PC-3 (cell line): Measurements from ENCODE around the gene TWIST2. TPM values are rescaled to one million over a fixed set of nuclear protein-coding genes. Genes with fewer than 3 reads are reported as not detected.

Experiments used
- ATAC-seq: fragments of 200-7000 bp; cut with Tn5 transposase; 2 replicates; pipeline ENCODE4 v1.9.1; 2020; ENCODE audit warnings: mild to moderate bottlenecking, moderate library complexity
- BruUV-seq: library from RNA; stranded (reverse); fragments of 400-500 nt; replicated peaks from 2 replicates; lab custom pipeline; 2021; lab: Mats Ljungman, UMichigan
- CTCF ChIA-PET: fragments of 300-600 bp; sonication (Branson Sonifier 250); formaldehyde crosslinking; loops from one replicate; lab custom pipeline; 2022; ENCODE audit warnings: antibody characterized with exemption; lab: Charles Lee
- POLR2A ChIA-PET: fragments of 300-600 bp; sonication (Branson Sonifier 250); formaldehyde crosslinking; loops from one replicate; lab custom pipeline; 2022; ENCODE audit warnings: antibody characterized with exemption; ENCODE audit not compliant: unreplicated experiment; lab: Charles Lee
- DNase-seq: peaks from one replicate; pipeline ENCODE4 v3.0.0-alpha.2; 2015
- H2AFZ ChIP-seq: fragments of 300-600 bp; sonication (generic); 2 replicates; pipeline ENCODE4 v1.6.0; 2016; ENCODE audit warnings: antibody characterized with exemption, low read length
- H3F3A ChIP-seq: fragments of 300-600 bp; sonication (generic); one replicate; pipeline ENCODE4 v1.6.0; 2017; ENCODE audit warnings: antibody characterized with exemption, low read length, control low read depth, mild to moderate bottlenecking; ENCODE audit not compliant: unreplicated experiment
- H3K27ac ChIP-seq: fragments of 300-600 bp; sonication (generic); 2 replicates; pipeline ENCODE4 v1.5.1; 2016; ENCODE audit warnings: mild to moderate bottlenecking, low read length
- H3K27me3 ChIP-seq: fragments of 300-600 bp; sonication (generic); 2 replicates; pipeline ENCODE4 v1.6.1; 2016; ENCODE audit warnings: low read length, mixed read lengths
- H3K36me3 ChIP-seq: fragments of 300-600 bp; sonication (generic); 2 replicates; pipeline ENCODE4 v1.6.1; 2016; ENCODE audit warnings: low read depth, mixed run types, low read length, mixed read lengths
- H3K4me1 ChIP-seq: fragments of 300-600 bp; sonication (generic); 2 replicates; pipeline ENCODE4 v1.5.1; 2016; ENCODE audit warnings: low read length; ENCODE audit not compliant: insufficient read depth
- H3K4me2 ChIP-seq: fragments of 300-600 bp; sonication (generic); 2 replicates; pipeline ENCODE4 v1.6.0; 2016; ENCODE audit warnings: low read length
- H3K4me3 ChIP-seq: fragments of 300-600 bp; sonication (generic); 2 replicates; pipeline ENCODE4 v1.5.1; 2016; ENCODE audit warnings: mild to moderate bottlenecking, low read length, mixed read lengths
- H3K79me2 ChIP-seq: fragments of 300-600 bp; sonication (generic); 2 replicates; pipeline ENCODE4 v1.6.1; 2017; ENCODE audit warnings: low read length, mixed read lengths
- H3K9ac ChIP-seq: fragments of 300-600 bp; sonication (generic); 2 replicates; pipeline ENCODE4 v1.6.0; 2016; ENCODE audit warnings: mild to moderate bottlenecking, low read length
- H3K9me2 ChIP-seq: fragments of 300-600 bp; sonication (generic); replicated peaks from 2 replicates; pipeline ENCODE4 v1.6.1; 2016; ENCODE audit warnings: mixed run types, low read length, mixed read lengths
- H3K9me3 ChIP-seq: fragments of 300-600 bp; sonication (generic); 2 replicates; pipeline ENCODE4 v1.6.1; 2016; ENCODE audit warnings: low read length, mixed read lengths
- H4K20me1 ChIP-seq: fragments of 300-600 bp; sonication (generic); 2 replicates; pipeline ENCODE4 v1.6.1; 2016; ENCODE audit warnings: low read length, mixed read lengths
- CTCF ChIP-seq: fragments of 300-600 bp; sonication (generic); conservative IDR thresholded peaks from 2 replicates; pipeline ENCODE4 v1.5.1; 2017; ENCODE audit warnings: antibody characterized with exemption, low read depth, mild to moderate bottlenecking, low read length
- EZH2 ChIP-seq: fragments of 300-600 bp; sonication (generic); IDR thresholded peaks from one replicate; pipeline ENCODE4 v1.6.1; 2017; ENCODE audit warnings: antibody characterized with exemption, mild to moderate bottlenecking, low read length; ENCODE audit not compliant: unreplicated experiment
- EZH2phosphoT487 ChIP-seq: fragments of 300-600 bp; sonication (generic); IDR thresholded peaks from 2 replicates; pipeline ENCODE4 v1.6.1; 2018; ENCODE audit warnings: mild to moderate bottlenecking, antibody characterized with exemption, low read length, borderline replicate concordance
- intact Hi-C: fragments of 100-400 bp; cut with micrococcal nuclease; formaldehyde crosslinking; loops from 2 replicates; pipeline ENCODE4 v1.9.0; 2023
- total RNA-seq: library from RNA; depleted of rRNA; stranded (reverse); fragments of >200 nt; gene quantifications from 2 replicates; pipeline ENCODE4 v1.2.3, GENCODE V29; 2014

Gene TWIST2
- total RNA-seq, 1 experiment from 2014 or later: 4.4 TPM

- H3K9me2 ChIP-seq: no peaks in the 10 kb centered on the region
- no peaks in the 10 kb centered on the region for H3K27me3 ChIP-seq
- intact Hi-C loops: no loop called here
- no peak overlapping the region for H3K4me3 ChIP-seq
- no peaks in the 10 kb centered on the region for H3F3A ChIP-seq
- H3K36me3 ChIP-seq: no peaks in the 10 kb centered on the region
- no peak overlapping the region for H3K4me2 ChIP-seq
- no TSS peak for BruUV-seq
- no peak overlapping the region for H3K9ac ChIP-seq
- ChIA-PET POLR2A (no interaction called here), CTCF (no interaction called here)
- H3K4me1 ChIP-seq: no peaks in the 10 kb centered on the region
- no peaks in the 10 kb centered on the region for H3K9me3 ChIP-seq
- H4K20me1 ChIP-seq: no peaks in the 10 kb centered on the region
- H3K27ac ChIP-seq: no peak overlapping the region
- no peak overlapping the region for H2AFZ ChIP-seq
- no peak for ATAC-seq
- TF ChIP-seq CTCF (no peak), EZH2 (no peak), EZH2phosphoT487 (no peak)
- H3K79me2 ChIP-seq: no peaks in the 10 kb centered on the region
- DNase-seq: no peak
Observed at GRCh38 chr2:238896641-238897040, 48.8 kb downstream of the TWIST2 start.

- Histone ChIP-seq H3K4me1 (no peaks in the 10 kb centered on the region), H3K4me3 (no peak overlapping the region), H3K4me2 (no peak overlapping the region), H3K36me3 (no peaks in the 10 kb centered on the region), H3K27ac (no peak overlapping the region), H3K9me3 (no peaks in the 10 kb centered on the region), H3K9ac (no peak overlapping the region), H2AFZ (no peak overlapping the region), H3K27me3 (no peaks in the 10 kb centered on the region), H3K9me2 (no peaks in the 10 kb centered on the region), H4K20me1 (no peaks in the 10 kb centered on the region), H3F3A (no peaks in the 10 kb centered on the region), H3K79me2 (no peaks in the 10 kb centered on the region)
- ChIA-PET POLR2A (no interaction called here), CTCF (no interaction called here)
- ATAC-seq (no peak), DNase-seq (no peak)
- TF ChIP-seq EZH2phosphoT487: no peak
- no peak for TF ChIP-seq EZH2
- TF ChIP-seq CTCF: no peak
- intact Hi-C loops: no loop called here
- BruUV-seq: no TSS peak
Observed at GRCh38 chr2:238897122-238897880, 49.4 kb downstream of the TWIST2 start.

GRCh38 chr2:238897911-238898311 lies 50.0 kb downstream of the TWIST2 start:
- Histone ChIP-seq H2AFZ (no peak overlapping the region), H4K20me1 (no peaks in the 10 kb centered on the region), H3K4me2 (no peak overlapping the region), H3K9me3 (no peaks in the 10 kb centered on the region), H3K27ac (no peak overlapping the region), H3K79me2 (no peaks in the 10 kb centered on the region), H3K9ac (no peak overlapping the region), H3K27me3 (no peaks in the 10 kb centered on the region), H3K4me1 (no peaks in the 10 kb centered on the region), H3F3A (no peaks in the 10 kb centered on the region), H3K9me2 (no peaks in the 10 kb centered on the region), H3K36me3 (no peaks in the 10 kb centered on the region), H3K4me3 (no peak overlapping the region)
- DNase-seq (no peak), ATAC-seq (no peak)
- intact Hi-C loops: no loop called here
- CTCF ChIA-PET: no interaction called here
- no TSS peak for BruUV-seq
- TF ChIP-seq CTCF (no peak), EZH2 (no peak), EZH2phosphoT487 (no peak)
- POLR2A ChIA-PET: no interaction called here
